NCI-H1105 treated with DMSO at 0.1 percent for 48 hours (cell line): ENCODE results near the gene TCERG1L.
A peak's percentile ranks its signal among the peaks of the same experiment; 100 is the strongest.

Experiments
- DNase-seq: peaks from one replicate; lab custom pipeline; 2025; lab: John Stamatoyannopoulos, UW

The TCERG1L gene

DNA sequence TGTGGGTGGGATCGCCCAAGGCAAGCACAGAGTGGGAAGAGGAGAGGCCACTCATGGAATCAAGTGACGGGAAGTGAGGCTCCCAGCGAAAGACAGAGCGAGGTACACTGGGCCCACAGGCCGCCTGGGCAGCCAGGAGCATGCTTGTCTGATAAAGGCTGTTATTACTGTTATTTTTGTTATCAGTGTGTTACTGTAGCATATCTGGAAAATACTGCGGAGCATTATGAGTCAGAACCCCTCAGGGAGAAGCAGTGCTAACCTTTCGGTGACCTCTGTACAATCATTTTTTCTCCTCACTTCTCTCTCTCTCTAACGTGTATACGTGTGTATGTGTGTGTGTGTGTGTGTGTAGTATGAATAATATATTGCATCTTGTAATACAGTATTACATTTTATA, 3.8 kb upstream of the TCERG1L start:
- DNase-seq, result no peak

DNA sequence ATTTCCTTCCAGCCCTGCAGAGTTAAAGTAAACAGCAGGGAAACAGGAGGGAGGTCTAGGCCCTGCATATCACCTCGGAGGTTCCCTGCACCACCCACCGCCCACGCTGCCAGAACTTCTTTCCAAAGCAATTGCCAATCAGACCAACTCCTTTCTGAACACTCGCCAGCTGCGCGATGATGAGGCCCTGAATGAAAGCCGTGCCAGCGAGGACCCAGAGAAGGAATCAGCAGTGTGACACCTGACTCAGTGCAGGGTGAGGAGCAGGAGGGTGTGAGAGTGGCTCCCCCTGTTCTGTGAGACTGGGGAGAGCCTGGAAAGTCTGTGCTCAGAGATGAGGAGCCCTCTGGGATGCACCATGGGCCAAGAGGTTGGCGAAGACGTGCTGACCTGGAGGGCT, 3.3 kb upstream of the TCERG1L start:
- no peak for DNase-seq

DNA sequence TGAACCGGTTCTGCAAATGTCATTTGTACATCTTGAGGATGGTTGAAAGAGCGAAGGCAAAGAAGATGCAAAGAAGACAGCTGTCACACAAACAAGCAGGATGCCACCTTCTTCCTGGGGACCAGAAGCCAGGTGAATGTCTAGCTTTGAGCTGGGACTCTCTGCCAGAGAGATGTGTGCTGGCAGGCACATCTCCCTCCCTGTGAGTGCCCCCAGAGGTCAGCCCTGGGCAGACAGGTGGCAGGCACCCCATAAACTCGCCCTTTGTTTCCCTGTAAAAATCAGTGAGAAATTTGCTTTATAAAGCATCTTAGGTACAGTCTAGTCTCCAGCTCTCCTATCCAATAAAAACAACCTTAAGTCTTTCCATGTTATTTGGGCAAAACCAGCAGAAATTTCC, 2.6 kb upstream of the TCERG1L start:
- DNase-seq, result no peak

DNA sequence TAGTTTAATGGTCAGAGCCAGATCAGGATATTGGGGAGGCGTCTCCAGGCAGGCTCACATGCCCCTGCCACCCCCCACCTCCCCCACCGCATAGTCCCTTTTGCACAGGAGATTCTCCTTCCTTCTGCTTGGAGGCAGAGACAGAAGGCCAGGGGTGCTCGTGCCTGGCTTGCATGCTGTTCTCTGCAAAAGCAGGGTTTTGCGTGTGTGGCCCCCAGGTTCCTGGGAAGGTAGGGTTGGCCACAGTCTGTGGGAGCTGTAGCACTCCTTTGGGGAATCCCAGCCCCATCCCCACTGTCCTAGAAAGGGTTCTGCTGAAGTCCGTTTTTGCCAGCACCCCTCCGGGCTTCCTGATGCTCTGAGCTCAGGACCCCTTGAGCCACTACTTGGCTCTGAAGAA, 1.9 kb upstream of the TCERG1L start:
- no peak for DNase-seq

DNA sequence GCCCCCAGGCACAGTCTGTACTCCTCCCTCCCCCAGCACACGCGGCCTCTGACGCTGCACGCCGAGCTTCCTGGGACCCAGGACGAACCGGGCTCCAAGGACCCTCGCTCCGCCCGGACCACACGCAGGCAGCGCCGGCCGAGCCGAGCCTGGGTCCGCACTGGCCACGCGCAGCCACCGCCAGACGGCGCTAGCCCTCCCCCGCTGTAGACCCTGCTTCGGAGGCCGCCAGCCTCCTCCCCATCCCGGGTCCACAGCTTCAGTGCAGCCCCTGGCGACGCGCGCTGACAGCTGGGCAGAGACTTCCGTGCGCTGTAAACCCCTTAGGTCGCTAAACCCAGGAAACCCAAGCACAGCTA, 936 bp upstream of the TCERG1L start:
- DNase-seq, result peak; percentile 31

DNA sequence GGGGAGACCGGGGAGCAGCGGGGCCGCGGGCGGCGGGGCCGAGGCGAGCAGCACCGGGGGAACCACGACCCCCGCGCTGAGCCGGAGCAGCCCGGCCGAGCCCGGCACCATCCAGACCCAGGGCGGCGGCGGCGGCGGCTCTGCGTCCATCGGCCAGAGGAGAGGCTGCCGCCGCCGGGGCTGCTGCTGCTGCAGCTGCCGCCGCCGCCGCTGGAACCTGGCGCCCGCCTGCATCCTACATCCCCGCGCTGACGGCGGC, 190 bp downstream of the TCERG1L start:
- DNase-seq, result peak; percentile 35

DNA sequence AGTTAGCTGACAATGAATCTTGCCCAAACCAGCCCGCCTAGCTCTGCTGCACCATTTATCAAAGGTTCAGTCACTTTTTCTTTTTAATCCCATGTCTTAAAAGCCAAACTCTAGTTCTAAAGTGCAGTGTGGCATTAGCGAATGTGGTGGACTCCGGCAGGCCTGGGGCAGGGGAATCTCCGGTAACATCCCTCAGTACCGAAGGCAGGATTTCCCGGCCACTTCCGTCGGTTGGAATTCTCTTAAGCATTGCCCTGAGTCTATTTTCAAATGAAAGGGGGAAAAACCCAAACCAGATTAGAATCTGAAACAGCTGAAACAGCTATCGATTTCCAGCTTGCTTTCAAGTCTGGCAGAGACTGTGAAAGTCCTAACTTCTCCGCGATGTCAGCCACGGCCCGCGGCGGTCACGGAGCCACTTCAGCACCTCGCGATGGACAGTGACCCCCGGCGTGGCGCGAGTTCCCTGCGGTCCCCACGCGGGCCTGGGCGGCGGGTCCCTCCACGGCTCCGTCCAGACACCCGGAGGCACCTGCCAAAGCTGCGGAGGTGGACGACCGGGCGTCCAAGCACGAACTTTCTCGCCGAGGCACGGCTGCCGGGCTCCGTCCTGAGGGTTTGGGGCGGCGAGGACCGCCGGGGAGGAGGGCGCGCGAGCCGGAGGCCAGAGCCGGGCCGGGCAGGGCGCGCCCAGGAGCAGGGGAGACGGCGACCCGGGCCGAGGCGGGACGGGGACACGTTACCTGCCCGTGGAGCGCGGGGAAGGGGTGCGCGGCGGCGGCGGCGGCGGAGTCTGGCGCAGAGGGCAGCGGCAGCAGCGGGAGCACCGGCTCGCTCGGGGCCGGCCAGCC, 745 bp downstream of the TCERG1L start:
- peak; percentile 19 for DNase-seq

DNA sequence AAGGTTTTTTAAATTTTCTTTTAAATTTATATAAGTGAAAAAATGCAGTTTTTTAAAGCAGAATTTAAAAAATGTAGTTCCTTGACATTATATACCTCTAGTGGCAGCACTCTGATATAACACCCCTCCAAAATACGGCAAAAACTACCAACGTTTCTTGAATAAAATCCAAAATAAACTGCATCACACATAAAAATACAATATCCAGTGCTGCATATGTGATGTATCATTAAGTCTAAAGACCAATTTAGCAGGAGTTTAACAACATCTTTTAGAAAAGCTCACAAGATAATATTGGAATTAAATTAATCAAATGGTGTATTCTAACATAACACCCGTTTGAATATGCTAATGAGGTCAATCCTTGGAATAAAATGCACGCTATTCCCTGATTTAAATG, 1.4 kb downstream of the TCERG1L start:
- DNase-seq, result peak; percentile 26

DNA sequence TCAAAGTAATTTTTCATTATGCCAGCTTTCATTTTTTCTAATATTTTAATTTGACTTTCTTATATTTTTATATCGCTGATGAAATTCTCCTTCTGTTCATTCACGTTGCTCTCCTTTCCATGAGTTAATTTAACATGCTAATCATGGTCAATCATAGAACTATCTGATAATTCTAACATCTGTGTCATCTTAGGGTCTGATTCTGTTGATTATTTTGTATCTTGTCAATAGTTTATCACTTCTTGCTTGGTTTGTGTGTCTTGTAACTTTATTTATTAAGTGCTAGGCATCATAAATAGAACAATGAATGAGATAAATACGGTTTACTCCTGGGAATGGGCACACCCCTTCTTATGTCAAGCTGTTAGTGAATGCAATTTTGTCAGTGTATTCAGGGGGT, 11.0 kb downstream of the TCERG1L start:
- no peak for DNase-seq

DNA sequence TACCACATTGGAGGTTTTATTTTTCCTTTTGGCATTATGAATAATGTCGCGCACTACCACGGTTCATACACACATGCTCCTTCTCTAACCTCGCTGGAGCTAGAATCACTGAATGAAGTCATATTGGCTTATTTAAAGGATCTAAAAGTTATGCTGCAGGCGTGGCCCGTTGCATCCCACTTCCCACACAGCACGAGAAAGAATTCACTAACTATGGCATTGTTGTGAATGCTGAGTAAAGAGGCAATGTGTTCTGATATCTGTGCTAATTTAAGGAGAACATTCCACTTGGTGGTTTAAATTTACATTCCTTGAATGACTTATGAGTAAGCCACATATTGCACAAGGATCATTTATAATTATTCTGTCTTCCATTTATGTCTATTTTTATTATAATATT, 20.7 kb downstream of the TCERG1L start:
- no peak for DNase-seq

DNA sequence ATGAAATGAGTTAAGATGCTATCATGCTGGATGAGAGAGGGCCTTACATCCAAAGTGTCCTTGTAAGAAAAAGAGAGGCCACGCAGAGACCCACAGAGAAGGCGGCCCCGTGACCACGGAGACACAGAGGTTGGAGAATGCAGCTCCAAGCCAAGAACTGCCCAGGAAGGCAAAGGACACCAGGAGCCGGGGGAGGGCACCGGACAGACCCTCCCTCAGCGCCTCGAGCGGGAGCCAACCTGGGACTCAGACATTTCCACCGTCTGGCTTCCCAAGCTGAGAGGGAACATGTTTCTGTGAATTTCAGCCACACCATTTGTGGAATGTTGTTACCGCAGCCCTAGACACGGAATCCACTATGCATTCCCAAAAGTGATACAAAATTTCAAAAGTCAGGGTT, 22.9 kb downstream of the TCERG1L start:
- no peak for DNase-seq

DNA sequence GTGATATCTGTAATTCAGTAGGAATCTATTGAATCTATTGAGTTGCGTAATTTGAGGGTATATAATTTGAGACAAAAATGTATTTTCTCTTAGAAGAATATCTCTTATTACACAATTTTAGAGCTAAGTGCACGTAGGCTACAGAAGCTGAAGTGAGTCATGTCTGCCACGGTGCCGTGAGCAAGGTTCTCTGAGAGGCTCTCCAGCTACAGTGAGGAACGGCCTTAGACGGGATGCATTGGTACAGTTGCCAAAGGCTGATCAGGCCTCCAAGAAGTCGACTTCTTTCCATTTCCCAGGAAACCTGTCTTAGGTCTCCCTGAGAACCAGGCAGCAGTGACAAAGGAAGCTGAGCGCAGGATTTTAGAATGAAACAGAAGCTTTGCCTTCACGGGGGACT, 28.6 kb downstream of the TCERG1L start:
- no peak for DNase-seq

DNA sequence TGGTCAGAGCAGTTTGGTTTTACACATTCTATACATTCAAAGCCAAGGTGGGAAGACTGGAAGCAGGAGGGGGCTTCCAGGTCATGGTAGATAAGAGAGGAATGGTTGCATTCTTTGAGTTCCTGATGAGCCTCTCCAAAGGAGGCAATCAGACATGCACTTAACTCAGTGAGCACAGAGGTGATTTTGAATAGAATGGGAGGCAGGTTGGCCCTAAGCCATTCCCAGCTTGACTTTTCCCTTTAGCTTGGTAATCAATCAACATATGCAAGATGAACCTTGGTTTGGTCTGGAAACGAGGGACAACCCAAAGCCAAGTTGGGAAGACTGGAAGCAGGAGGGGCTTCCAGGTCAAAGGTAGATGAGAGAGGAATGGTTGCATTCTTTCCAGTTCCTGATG, 31.4 kb downstream of the TCERG1L start:
- DNase-seq, result no peak

DNA sequence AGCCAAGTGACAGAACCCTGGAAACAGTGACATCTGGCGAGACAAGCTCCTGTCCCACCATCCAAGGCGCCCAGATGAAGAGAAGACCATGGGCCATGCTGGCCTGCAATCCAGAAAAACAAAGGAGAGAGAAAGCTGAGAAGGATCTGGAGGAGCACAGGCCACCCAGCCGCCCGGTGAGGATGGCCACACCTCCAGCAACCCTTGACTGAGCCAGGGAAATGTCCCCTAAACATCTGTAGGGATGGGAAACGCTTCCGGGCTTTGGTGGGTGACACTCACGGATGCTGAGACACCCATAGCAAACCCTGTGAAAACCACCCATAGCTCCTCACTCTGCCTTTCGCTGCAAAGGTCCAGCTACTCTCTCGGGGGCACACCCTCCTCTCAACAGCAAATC, 32.0 kb downstream of the TCERG1L start:
- DNase-seq, result no peak

DNA sequence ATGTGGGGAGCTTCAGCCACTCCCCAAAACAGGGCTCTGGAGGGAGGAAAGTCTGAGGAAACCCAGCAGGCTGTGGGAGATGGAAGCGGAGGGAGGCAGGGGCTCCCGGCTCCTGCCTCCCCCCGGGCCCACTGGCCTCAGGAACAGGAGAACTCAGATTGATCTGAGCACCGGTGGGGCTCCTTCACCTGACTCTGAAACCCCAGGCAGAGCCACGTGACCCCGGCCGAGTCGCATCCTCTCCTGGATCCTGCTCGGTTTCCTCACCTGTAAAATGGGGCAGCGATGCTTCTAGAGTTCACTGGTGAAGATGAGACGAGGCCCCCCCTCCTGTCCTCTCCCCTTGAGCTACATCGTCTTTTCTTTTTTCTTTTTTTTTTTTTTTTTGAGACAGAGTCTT, 33.6 kb downstream of the TCERG1L start:
- DNase-seq, result no peak

DNA sequence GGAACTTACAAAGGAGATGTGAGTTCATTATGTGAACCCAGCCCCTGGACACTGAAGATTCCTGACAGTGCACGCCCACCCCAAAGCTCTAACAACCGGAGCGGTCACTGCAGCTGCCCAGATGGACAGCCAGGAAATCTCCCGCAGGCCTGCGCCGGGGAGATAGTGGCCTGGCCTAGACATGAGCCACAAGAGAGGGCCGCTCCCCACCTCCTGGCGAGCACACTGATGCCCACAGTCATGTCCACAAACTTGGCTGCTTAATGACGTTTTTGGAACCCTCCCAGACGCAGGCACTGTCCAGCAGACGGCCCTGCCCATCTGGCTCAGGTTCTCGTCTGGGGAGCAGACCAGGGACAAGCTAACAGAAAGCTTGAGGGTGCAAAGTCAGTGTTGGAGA, 34.2 kb downstream of the TCERG1L start:
- no peak for DNase-seq

DNA sequence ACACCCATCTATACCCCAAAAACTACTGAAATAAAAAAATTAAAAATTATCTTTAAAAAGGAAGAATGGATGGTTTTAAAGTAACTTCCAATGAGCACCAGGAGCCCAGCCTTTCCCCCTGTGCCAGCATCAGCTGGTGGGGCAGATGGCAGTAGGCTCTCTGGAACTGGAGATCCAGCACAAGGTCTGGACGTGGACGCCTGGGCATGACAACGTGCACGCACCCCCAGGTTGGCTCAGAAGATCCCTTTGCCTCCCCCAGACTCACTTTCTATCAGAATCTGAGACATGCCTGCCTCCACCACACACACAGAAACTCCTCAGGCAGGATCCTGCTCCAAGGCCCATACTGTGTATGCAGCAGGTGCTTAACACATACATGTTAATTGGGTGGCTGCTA, 35.8 kb downstream of the TCERG1L start:
- no peak for DNase-seq

DNA sequence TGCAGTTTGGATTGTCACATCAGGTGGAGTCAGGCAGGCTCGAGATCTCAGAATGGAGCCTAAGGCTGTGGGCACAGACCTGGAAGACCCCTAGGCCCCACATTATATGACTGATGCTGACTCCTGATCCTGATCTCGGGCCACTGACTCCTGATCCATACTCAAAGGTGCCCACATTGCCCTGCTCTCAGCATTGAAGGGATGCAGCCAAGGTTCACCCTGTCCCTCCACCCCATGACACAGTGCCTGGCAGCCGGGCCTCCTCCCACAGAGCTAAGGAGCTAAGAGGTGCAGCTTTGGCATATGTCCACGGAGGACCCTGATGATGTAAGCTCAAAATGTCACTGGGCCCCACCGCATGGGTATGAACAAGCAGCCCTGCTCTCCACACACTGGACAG, 36.6 kb downstream of the TCERG1L start:
- DNase-seq, result no peak

DNA sequence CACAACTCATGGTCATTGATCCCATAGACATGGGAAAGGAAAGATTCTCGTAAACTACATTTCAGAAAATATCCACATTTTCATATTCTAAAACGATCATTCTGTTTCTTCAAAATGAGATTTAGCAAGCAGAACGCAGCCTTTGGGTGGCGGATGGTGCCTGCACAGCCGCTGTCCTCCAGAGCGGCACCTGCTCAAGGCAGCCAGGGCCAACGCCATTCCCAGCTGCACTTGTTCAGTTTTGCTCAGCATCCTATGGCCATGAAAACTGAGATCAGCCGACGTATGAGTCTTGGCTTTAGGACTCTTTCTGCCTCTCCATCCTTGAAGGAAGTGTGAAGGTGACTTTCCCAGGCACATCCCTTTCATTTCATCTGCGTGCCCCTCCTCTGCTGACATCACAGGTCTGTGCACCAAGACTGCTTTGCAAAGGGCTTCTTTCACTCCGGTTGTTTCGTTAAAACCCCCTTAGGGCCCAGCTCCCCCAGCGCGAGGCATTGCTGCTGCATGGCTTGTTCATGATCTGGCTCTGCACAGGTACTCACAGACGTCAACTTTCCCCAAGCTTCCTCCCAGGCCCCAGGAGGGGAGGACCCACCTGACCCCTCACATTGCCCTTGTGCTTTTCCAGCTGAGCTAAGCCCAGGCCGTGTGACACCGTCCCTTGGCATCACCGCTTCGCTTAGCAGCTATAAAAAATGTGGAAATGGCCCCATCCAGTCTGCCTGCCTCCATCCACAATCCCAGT, 37.2 kb downstream of the TCERG1L start:
- DNase-seq, result no peak

DNA sequence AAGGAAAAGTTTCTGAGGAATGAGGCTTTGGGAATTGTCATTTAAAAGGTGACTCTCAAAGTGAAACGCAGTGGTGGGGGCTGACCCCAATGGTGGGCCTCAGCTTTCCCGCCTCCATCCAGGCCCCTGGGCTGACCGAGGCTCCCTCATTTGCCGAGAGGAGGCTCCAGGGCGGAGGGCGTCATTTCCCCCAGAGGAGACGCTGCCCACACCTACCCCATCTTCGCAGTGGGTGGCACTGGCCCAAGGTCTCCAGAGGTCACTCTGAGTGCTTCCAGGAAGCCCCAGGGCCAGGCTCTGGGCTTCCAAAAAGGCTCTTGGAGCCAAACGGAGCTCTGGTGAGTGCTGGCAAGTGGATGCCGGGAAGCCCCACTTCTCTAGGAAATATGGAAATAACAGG, 38.0 kb downstream of the TCERG1L start:
- DNase-seq, result no peak

DNA sequence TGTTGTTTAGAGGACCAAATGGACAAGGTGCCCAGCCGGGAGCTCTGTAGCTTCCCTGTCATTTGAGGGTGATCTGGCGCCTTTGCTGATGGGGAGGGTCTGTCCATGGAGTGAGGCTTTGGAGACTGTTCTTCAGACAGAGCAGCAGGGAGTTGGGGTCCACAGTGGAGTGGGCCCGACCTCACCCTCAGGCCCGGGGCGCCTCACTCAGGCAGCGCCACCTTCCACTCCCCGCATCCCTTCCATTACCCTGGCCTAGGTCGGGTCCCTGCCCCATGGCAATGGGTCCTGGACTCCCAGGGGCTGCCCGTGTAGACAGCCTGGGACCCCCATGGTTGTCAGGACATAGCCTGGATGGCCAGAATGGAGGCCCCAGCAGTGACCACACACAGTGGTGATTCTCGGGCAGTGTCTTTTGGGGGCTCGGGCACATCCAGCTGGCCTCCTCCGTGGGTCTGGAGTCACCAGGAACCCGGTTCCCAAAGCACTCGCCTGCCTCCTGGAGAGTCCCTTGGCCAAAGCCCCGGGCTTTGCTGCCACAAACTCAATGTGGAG, 38.5 kb downstream of the TCERG1L start:
- DNase-seq, result no peak

DNA sequence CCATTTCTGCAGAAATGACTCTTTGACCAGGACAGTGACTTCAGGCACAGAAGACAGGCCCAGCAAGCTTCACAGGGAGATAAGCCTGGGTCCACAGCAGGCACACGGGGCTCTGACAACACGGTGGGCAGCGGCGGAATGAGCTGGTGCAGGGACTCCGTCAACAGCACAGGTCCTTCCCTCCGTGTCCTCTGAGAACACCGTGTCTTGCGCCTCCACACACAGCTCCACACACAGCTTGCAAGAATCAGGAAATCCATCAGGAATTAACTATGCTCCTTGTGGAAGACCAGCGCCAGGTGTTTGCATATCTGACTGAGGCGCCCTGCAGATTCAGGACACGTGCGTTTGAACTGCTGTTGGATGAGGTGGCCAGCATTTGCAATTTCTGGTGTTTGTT, 39.6 kb downstream of the TCERG1L start:
- no peak for DNase-seq

DNA sequence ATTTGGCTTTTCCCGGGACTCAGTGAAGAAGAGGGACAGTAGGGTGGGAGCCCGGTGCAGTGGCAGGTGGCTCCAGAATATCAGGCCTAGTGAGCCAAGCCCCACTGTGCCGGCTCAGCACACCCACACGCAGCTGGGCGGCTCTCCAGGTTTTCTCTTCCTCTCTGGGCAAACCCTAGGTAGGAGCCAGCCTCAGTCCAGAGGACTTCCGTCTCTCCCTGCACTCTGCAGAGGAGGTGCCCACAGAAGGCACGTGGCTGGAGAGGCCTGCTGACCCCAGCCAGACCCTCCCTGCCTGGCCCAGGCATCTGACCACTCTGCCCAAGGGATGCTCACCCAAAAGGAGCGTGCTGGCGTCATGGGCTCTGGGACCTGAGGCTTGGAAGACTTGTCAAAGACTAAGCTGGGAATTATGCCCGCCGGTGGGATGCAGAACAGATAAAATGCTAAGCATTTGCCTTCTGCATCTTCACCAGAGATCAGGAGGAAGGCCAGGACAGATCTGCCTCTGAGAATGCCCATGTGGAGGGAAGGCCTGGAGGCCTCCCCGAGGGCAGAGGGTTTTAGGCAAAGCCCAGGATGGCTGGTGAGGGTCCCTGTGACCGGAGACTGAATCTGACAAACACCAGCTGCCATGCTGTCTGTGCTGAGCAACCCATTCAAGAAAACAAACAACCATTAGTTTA, 40.2 kb downstream of the TCERG1L start:
- DNase-seq, result no peak
